Activated CD4-positive, alpha-beta T cell treated with anti-CD3 and anti-CD28 coated beads for 1 hour (primary cell): ENCODE results near the gene ST7.

Experiments
- DNase-seq: peaks from one replicate; pipeline ENCODE4 v3.0.0-alpha.2; 2020

ST7 gene

DNA sequence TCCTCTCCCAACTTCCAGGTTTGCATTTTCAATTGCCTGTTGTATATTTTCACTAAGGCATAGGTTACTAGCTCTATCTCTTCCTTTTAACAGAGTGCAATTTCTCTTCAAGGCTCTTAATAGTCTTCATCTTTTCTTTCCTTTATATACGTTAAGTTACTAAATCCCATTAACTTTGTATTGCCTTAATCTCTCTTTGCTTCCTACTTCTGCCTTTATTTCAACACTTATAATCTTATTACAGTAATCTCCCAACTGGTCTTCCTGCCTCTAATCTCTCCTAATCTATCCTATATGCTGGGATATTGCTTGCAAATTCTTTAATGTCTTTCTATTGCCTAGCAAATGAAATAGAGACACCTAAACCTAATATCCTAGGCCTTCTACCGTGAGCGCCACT is 26.1 kb downstream of the ST7 start:
- DNase-seq: no peak

DNA sequence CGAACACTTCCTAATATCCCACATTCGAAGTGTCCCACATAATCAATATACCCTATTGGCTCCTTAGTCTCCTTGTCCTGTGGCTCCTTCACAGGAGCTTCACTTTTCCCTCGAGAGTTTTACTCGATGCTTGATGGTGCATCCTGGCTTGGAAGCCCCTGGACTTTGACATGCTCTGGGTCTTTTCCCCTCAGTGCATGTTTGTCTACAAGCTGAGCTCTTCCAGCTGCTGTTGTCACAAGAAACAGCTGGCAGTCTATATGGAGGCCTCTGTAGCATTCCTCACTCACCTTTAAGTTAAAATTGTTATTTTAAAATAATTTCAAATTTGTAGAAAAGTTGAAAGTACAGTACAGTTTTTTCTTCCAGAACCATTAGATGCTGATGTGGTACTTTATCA is 27.1 kb downstream of the ST7 start:
- no peak for DNase-seq

DNA sequence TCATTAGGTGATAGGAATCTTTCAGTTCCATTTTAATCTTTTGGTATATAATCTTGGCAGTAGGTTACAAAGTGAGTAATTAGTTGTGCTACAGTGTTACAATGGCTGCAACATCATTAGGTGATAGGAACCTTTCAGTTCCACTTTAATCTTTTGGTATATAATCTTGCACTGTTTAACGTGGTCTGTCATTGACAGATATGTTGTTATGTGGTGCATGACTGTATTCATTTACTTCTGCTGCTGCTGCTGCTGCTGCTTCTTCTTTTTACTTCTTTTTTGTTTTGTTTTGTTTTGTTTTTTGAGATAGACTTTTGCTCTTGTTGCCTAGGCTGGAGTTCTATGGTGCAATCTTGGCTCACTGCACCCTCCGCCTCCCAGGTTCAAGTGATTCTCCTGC is 28.6 kb downstream of the ST7 start:
- DNase-seq: no peak

DNA sequence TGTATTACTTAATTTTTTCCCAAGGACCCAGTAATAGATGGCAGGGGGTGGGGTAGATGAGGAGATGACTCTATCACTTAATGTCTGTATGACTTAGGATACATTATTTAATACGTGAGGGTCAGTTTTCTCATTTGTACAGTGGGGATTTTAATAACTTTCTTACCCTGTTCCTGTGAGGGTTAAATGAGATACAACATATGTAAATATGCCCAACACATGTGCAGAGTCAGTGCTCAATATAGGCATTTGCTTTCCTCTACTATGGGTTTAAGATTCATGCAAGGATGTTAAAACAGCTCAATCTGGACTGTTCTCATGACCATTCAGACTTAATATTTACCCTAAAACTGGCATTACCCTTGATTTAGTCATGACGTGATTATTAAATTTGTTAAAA is 31.2 kb downstream of the ST7 start:
- no peak for DNase-seq

DNA sequence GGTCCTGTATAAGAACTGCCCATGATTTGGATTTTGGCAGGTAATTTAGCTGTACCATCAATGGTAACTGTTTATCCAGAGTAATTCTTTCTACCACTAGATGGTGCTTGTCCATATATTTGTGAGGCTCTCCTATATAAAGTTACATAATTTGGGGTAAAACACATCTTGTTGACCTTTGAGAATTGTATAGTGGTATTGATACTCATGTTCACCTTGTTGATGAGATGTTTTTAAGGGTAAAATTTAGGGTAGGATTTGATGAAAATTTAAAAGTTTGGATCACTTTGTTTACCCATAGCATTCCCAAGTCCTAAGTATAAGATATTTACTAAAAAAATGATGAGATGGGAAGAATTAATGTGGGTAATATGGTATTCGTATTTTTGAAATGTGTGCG is 31.6 kb downstream of the ST7 start:
- no peak for DNase-seq

DNA sequence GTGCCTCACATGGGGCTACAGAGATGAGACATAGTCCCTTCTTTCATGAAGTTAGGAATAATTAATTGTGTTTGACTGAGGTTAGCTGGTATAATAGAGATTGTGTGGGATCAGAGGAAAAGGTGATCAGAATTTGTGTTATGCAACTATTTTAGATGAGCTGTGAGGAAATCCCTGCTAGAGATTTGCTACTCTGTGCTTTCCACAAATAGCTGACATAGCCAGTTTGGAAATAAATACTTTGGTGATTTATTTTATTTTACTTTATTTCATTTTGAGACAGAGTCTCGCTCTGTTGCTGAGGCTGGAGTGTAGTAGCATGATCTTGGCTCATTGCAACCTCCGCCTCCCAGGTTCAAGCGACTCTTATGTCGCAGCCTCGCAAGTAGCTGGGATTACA is 32.3 kb downstream of the ST7 start:
- no peak for DNase-seq

DNA sequence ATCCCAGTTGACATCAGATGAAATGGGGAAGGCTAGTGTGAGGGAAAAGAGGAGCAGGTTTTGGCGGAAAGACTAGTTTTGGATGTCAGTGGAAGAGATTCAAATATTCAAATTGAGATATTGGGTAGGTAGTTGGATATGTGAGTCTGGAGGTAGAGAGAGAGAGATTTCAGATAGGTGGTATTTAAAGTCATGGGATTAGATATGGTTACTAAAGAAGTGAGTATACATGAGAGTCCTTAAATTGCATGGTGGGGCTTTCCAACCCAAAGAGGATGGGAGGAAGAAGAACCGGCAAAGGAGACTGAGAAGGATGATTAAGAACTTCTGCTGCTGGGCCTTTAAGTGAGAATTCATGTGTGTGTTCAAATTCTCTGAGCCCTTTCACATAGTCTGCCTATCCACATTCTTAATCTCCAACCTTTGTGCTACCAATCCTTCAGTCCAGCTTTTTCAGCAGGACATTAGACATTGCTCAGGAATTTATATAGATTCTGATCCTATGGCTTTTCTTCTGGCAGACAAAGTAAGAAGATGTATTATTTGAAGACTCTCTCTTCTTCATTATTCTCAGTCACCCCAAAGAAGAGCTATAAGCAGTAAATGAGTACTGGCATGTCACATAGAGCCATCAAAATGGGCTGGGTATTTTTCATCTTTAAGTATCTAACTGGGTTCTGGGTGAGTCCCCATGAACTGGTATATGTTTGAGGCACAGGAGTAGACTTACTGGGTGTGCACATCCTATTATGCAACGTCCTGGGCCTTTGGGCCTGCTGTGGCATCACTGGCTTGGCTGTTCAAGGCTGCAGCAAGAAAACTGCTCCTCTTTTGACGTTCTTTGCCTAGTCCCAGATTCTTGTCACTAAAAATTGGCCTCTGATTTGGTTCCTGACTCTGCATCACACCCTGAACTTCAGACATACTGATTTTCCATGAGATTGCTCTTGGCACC is 33.6 kb downstream of the ST7 start:
- DNase-seq: no peak

DNA sequence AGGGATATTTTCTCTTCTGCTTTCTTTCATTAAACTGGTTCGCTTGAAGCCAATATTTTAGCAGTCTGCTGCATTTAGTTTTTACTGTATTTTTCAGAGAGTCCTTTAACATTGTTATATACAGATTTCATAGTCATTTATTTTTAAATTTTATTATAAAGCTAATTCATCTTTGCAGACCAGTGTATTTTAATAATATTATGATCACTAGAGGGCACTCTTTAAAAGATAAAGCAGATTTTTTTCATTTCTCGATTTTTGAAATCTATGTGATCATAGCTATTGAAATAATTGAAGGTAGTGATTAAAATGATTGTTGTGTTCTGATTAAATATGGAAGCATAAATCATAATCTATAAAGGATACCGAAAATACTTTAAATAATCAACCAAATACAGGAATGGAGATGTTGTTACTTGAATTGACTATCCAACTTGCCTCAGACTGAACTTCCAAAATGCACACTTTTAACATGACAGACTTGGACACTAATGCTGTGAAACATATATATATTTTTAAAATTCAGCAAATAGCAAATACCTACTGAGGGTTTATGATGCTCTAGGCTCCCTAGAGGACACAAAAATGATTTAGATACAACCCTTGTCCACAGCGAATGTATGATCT is 35.2 kb downstream of the ST7 start:
- DNase-seq: no peak

DNA sequence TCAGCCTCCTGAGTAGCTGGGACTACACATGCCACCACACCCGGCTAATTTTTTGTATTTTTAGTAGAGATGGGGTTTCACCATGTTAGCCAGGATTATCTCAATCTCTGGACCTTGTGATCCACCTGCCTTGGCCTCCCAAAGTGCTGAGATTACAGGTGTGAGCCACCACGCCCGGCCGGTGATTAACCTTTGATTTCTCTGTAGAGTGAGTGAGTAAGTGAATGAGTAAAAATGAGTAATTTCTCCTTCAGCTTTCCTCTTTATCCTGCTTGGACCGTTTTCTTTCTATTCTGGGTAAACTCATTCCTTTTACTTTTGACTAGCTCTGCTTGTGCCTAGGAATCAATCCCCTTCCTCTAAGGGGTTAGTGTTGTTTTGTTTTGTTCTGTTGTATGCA is 36.8 kb downstream of the ST7 start:
- no peak for DNase-seq

DNA sequence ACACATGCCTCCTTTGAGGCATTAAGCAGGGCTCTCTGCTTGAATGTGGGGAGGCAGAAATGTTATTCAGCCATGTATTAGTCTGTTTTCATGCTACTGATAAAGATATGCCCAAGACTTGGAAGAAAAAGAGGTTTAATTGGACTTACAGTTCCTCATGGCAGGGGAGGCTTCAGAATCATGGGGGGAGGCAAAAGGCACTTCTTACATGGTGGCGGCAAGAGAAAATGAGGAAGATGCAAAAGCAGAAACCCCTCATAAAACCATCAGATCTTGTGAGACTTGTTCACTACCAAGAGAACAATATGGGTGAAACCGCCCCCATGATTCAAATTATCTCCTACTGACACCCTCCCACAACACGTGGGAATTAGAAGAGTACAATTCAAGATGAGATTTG is 37.9 kb downstream of the ST7 start:
- no peak for DNase-seq

DNA sequence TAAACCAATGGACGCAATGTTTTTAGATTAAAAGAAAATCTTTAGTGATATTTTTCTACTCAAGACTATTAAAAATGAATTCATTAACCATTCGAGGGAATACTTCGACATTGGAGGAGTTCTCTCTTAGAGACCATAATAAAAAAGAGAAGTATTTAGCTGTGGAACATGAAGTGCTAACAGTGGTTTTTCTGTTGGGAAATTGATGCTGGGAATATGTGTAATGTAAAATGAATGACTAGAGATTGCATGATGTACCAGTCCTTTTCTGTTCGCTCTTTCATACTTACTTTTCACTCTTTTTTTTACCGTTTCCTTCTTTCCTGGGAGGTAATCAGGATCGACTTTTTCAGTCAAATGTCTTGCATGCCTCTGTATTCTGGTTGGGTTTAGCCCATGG is 41.3 kb downstream of the ST7 start:
- no peak for DNase-seq

DNA sequence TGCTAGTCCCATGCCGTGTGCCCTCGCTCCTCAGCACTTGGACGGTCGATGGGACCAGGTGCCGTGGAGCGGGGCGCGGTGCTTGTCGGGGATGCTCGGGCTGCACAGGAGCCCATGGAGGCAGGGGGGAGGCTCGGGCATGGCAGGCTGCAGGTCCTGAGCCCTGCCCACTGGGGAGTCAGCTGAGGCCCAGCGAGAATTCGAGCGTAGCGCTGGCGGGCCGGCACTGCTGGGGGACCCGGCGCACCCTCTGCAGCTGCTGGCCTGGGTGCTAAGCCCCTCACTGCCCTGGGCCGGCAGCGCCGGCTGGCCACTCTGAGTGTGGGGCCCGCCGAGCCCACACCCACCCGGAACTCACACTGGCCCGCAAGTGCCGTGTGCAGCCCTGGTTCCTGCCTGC is 44.7 kb downstream of the ST7 start:
- no peak for DNase-seq

DNA sequence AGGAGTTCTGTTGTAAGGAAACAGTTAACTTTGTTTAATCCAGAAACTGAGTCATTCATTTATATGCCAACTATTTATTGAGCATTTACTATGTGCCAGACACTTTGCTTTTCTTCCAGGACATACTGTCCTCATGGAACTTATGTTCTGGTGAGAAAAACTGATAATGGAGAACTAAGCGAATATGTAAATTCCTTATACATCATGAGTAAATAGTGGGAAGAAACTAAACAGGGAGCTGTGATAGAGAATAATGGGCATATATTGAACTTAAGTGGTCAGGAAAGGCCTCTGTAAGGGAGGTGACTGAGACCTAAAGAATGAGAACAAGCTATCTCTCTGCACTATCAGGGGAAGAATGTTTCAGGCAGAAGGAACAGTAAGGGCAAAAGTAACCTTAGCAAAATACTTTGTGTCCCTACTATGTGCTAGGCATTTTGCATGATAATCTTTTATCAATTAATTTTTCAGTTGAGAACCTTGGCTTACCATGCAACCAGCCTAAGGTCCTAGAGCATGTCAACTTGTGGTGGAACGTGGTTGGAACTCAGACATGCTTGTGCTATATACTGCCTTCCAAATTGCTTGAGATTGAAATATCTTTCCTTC is 45.4 kb downstream of the ST7 start:
- DNase-seq: no peak

DNA sequence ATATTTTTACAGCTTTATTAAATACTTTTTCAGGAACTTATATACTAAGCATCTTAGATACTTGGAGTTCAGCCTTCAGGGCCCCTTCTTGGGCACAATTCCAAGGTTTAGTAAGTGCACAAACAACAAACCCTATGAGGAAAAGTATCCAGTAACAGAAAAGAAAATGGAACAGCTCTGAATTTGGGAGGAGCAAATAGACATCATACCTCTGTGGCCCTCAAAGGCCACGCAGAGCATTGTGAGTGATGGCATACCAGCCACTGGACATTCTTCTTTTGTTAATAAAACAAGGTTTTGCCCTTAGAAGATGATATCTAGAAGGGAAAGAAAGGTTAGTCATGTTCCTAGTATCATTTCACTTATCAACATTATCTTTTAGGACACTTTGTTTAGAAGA is 46.0 kb downstream of the ST7 start:
- no peak for DNase-seq

DNA sequence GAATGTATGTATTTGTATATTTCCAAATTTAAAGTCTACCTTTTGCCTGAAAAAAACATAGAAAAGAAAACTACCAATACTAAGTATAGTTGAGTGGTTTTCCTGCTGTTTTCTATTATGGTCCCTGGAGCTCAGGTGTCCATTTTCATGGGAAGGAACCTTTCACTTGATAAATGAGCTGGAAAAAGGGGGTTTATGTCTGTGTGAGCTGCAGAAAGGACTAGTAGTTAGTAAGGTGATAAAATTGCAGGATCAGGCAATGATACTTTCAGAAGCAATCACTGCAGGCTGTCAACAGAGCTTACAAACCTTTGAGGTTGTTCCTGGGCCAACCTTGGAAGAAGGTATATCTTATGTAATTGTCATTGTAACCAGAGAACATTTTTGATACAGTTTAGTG is 48.0 kb downstream of the ST7 start:
- no peak for DNase-seq

DNA sequence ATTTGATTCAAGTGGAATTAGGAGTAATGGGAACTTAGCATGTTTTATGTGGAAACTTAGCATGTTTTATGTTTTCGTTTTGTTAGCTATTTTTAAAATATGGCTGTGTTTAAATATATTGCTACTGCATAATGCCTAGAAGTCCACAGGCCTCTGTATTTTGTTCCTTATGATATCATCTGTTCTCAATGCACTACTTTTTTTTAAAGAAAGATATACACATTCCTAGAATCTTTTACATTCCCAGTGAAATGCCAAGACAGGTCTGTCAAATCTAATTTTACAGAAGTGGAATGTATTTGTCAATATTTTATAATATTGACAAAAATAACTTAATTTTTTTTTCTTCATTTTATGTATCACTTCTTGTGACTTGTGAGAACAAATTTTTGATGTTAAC is 51.6 kb downstream of the ST7 start:
- no peak for DNase-seq

DNA sequence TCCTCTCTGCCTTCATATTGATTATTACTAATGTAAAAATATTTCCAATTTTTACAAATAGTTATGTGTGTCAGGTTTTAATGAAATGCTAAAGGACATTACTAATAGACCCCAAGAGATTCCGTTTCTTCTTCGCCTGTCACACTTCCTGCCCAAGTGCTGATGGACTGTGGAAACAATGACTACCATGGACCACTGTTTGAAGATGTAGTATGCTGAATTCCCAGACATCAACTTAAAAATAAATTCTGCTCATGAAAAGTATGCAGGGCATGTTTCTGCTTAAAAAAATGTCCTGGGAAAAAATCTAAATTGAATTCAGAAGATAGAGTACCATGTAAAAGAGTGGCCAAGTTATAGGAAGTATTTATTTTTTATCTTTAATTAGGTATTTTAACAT is 52.1 kb downstream of the ST7 start:
- no peak for DNase-seq

DNA sequence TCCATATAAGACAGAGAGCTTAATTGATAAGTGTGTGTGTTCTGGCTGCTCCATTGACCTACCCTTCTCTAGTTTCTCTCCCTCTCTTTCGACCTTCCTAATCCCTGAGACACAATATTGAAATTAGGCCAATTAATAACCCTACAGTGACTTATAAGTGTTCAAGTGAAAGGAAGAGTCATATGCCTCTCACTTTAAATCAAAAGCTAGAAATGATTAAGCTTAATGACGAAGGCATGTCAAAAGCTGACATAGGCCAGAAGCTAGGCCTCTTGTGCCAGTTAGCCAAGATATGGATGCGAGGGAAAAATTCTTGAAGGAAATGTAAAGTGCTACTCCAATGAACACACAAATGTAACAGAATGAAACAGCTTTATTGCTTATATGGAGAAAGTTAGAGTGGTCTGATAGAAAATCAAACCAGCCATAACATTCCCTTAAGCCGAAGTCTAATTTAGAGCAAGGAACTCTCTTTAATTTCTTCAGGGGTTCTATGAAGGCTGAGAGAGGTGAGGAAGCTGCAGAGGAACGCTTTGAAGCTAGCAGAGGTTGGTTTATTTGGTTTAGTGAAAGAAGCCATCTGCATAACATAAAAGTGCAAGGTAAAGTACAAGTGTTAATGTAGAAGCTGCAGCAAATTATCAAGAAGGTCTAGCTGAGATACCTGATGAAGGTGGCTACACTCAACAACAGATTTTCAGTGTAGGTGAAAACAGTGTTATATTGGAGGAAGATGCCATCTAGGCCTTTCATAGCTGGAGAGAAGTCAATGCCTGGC is 53.8 kb downstream of the ST7 start:
- DNase-seq: no peak

DNA sequence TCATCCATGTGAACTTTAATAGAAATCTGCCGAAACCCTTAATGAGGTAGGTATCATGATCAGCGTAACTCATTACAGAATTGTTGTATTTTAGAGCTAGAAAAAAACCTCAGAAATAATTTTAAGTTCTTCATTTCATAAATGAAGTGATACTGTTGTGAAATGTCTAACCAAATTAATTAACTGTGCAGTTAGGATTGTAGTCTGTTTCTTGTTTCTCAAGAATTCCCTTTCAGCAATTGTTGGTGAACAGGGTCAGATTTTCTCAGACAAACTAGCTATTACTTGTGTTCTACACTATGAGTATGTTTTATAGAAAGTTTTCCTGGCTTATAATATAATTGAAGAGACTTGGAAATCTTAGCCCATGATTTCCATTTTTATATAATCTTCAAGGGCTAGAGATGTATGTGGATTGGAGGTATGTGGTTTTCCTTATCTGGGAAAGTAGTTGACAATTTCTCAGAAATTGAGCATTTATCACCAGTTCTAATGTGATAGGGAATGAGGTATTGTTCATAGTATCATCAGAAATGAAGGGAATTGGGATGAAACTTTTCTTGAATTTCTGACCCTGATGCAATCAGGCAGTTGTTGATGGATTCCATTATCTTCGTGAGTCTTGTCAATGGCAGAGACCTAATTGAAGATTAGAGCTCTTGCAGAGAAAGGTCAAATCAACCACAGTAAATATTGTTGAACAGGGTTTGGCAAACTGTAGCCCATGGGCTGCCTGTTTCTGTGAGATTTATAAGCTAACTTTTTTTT is 55.0 kb downstream of the ST7 start:
- no peak for DNase-seq

DNA sequence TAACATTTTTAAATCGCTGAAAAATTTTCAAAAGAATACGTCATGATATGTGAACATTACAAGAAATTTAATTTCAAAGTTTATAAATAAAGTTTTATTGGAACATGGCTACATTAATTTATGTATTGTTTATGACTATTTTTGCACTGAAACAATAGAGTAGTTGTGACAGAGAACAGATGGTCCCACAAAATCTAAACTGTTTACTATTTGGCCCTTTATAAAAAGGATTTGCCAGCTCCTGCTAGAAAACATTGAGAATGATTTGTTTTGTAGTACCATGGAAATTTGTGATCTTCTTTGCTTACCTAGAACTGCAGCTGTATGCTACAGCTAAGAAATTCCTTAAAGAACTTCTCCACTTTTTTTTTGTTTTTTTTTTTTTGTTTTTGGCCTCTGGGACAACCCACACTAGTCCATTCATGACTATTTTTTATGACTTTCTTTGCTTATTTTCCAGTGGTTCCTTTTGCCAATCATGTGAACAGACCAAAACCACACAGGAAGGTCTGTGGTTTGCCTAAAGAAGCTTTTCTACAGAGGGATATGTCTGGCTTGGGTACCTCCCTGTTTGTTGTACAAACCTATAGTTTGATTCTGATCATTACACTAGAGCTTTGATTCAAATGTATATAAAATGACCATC is 55.7 kb downstream of the ST7 start:
- no peak for DNase-seq

DNA sequence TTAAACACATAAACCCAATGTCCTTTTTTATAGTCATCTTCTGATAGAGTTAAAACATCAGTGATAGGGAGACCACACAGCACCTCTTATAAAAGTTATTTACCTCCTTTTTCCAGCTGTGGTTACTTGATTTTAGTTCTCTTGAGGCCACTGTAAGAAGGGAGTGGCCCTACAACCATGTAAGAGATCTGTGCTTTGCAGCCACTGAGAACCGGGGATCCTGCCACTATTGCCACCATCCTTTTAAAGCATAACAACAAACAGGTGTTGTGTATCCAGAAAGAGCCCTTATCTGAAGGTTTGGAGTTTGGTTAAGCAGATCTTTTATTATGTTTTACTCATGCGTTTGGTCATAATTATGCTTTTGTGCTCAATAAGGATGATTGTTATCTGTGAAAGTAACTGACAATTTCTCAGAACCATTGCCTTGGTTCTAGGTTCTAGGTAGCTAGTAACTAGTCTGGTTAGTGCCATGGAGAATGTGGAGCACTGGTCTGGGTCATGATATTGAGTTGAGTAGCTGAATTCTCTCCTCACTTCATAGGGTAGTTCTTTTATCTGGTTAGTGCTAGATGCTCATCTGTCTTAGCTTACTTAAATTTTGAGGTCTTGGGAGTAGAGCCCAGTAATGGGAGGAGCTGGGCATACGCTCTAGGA is 56.5 kb downstream of the ST7 start:
- DNase-seq: no peak
